HS-27A (cell line): Measurements from ENCODE around the gene SLC27A4.
"Not testable (repeated sequence)": the region's sequence is repeated elsewhere in the genome, so short reads cannot be mapped to it uniquely, and the experiment has no call there.

Experiments used
- DNase-seq: peaks from one replicate; pipeline ENCODE4 v3.0.0-alpha.2; 2012; ENCODE audit warnings: low read depth, missing footprints

The SLC27A4 gene

GRCh38 chr9:128324401-128324800, 15.9 kb upstream of the SLC27A4 start:
- no peak for DNase-seq

GRCh38 chr9:128325629-128326028, 14.7 kb upstream of the SLC27A4 start:
- no peak for DNase-seq

- no peak for DNase-seq
These were observed 6.9 kb upstream of the SLC27A4 start for GRCh38 chr9:128333451-128333869.

- DNase-seq: no peak
These were observed 5.2 kb upstream of the SLC27A4 start for GRCh38 chr9:128335161-128335560.

GRCh38 chr9:128335914-128336313, 4.4 kb upstream of the SLC27A4 start:
- no peak for DNase-seq

GRCh38 chr9:128337936-128338335, 2.4 kb upstream of the SLC27A4 start:
- no peak for DNase-seq

- not testable (repeated sequence) for DNase-seq
These were observed 1.3 kb upstream of the SLC27A4 start for GRCh38 chr9:128338852-128339614.

GRCh38 chr9:128340691-128341434, 536 bp downstream of the SLC27A4 start:
- no peak for DNase-seq

GRCh38 chr9:128341435-128341849, 1.1 kb downstream of the SLC27A4 start:
- DNase-seq: peak; percentile 64

- no peak for DNase-seq
These were observed 2.8 kb downstream of the SLC27A4 start for GRCh38 chr9:128342971-128343680.

GRCh38 chr9:128343855-128344254, 3.5 kb downstream of the SLC27A4 start:
- no peak for DNase-seq

GRCh38 chr9:128344931-128345605, 4.7 kb downstream of the SLC27A4 start:
- DNase-seq: no peak

GRCh38 chr9:128349125-128349524, 8.8 kb downstream of the SLC27A4 start:
- no peak for DNase-seq

GRCh38 chr9:128349772-128350171, 9.4 kb downstream of the SLC27A4 start:
- no peak for DNase-seq

- DNase-seq: no peak
These were observed 15.1 kb downstream of the SLC27A4 start for GRCh38 chr9:128355451-128355850.

GRCh38 chr9:128358090-128358489, 17.8 kb downstream of the SLC27A4 start:
- DNase-seq: no peak

GRCh38 chr9:128358861-128359260, 18.5 kb downstream of the SLC27A4 start:
- DNase-seq: no peak

GRCh38 chr9:128360826-128361225, 20.5 kb downstream of the SLC27A4 start:
- DNase-seq: no peak

GRCh38 chr9:128361296-128361985, 21.1 kb downstream of the SLC27A4 start:
- no peak for DNase-seq

- peak; percentile 77 for DNase-seq
These were observed 21.8 kb downstream of the SLC27A4 start for GRCh38 chr9:128361986-128362646.

GRCh38 chr9:128362774-128363173, 22.4 kb downstream of the SLC27A4 start:
- no peak for DNase-seq
